HL-60 (cell line): ENCODE results near the gene RNF144A.

Experiments used
- GABPA ChIP-seq: IDR thresholded peaks from 2 replicates; pipeline ENCODE4 v1.6.1; 2012; ENCODE audit warnings: low read depth
- POLR2AphosphoS5 ChIP-seq: IDR thresholded peaks from 2 replicates; pipeline ENCODE4 v1.6.1; 2012; ENCODE audit warnings: low read depth
- TF ChIP-seq, protein P1 (sequence below): IDR thresholded peaks from one replicate; pipeline ENCODE4 v1.5.1; 2011; ENCODE audit warnings: low read length, control low read depth, inconsistent platforms; ENCODE audit not compliant: insufficient read depth
- TF ChIP-seq, protein P2 (sequence below): IDR thresholded peaks from 2 replicates; pipeline ENCODE4 v1.6.1; 2012; ENCODE audit warnings: low read depth; ENCODE audit not compliant: insufficient replicate concordance

DNA sequence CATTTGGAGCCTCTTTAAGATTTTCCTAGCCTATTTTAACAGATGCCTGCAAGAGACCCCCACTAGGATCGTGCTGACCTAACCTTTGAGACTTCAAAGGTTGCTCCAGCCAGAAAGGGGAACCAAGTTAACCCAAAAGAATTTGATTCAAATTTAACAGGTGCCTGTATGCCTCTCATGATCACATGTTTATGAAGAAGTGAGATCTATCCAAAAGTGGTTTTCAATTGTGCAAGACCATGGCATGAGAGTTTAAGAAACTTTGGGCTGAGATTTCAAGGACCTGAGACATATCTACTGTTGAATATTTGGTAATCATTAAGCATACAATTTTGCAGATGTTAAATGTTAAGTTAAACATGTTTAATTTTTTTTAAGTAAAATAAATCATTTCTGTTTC lies 40.9 kb upstream of the RNF144A start:
- TF ChIP-seq POLR2AphosphoS5 (no peak), GABPA (no peak)
- TF ChIP-seq, protein P1, sequence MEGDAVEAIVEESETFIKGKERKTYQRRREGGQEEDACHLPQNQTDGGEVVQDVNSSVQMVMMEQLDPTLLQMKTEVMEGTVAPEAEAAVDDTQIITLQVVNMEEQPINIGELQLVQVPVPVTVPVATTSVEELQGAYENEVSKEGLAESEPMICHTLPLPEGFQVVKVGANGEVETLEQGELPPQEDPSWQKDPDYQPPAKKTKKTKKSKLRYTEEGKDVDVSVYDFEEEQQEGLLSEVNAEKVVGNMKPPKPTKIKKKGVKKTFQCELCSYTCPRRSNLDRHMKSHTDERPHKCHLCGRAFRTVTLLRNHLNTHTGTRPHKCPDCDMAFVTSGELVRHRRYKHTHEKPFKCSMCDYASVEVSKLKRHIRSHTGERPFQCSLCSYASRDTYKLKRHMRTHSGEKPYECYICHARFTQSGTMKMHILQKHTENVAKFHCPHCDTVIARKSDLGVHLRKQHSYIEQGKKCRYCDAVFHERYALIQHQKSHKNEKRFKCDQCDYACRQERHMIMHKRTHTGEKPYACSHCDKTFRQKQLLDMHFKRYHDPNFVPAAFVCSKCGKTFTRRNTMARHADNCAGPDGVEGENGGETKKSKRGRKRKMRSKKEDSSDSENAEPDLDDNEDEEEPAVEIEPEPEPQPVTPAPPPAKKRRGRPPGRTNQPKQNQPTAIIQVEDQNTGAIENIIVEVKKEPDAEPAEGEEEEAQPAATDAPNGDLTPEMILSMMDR = no peak
- TF ChIP-seq, protein P2, sequence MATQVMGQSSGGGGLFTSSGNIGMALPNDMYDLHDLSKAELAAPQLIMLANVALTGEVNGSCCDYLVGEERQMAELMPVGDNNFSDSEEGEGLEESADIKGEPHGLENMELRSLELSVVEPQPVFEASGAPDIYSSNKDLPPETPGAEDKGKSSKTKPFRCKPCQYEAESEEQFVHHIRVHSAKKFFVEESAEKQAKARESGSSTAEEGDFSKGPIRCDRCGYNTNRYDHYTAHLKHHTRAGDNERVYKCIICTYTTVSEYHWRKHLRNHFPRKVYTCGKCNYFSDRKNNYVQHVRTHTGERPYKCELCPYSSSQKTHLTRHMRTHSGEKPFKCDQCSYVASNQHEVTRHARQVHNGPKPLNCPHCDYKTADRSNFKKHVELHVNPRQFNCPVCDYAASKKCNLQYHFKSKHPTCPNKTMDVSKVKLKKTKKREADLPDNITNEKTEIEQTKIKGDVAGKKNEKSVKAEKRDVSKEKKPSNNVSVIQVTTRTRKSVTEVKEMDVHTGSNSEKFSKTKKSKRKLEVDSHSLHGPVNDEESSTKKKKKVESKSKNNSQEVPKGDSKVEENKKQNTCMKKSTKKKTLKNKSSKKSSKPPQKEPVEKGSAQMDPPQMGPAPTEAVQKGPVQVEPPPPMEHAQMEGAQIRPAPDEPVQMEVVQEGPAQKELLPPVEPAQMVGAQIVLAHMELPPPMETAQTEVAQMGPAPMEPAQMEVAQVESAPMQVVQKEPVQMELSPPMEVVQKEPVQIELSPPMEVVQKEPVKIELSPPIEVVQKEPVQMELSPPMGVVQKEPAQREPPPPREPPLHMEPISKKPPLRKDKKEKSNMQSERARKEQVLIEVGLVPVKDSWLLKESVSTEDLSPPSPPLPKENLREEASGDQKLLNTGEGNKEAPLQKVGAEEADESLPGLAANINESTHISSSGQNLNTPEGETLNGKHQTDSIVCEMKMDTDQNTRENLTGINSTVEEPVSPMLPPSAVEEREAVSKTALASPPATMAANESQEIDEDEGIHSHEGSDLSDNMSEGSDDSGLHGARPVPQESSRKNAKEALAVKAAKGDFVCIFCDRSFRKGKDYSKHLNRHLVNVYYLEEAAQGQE = no peak
